OCI-M1 (cell line): ENCODE measurements around the gene THRB.

Source experiments
- DNase-seq: peaks from one replicate; lab custom pipeline; 2025; lab: John Stamatoyannopoulos, UW

Gene THRB

DNA sequence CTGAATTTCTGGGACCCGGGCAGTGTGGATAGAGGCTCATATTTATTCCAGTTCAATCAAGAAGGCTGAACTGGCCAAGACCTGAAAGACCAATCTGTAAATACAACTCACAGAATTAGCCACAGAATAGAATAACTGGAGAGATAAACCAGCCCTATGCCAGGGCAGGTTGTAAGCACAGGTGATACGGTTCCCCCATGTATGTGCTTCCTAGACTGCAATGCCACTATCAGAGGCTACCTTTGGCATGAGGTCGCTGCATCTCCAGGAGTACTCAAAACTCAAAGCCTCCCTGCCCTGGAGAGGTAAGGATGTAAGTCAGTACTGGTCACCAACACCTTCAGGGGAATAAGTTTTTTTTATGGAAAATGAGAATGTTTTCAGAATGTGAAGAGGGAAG, 314.0 kb downstream of the THRB start:
- no peak for DNase-seq

DNA sequence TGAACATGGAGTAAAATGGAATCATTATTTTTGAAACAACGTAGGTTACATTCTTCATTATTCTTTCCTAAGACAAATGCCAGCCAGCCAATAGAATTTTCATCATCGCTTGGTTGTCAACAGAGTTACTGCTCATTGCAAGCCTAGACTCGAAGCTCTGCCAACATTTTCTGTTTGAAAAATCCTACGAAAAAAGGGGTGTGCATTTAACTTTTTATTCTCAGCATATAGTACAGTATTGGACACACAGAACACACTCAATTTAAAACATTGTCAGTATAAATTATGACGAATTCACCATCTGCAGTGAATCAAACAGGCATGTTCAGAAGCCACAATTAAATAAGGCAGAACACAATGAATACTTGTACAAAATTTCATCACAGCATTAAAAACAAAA, 317.4 kb downstream of the THRB start:
- no peak for DNase-seq

DNA sequence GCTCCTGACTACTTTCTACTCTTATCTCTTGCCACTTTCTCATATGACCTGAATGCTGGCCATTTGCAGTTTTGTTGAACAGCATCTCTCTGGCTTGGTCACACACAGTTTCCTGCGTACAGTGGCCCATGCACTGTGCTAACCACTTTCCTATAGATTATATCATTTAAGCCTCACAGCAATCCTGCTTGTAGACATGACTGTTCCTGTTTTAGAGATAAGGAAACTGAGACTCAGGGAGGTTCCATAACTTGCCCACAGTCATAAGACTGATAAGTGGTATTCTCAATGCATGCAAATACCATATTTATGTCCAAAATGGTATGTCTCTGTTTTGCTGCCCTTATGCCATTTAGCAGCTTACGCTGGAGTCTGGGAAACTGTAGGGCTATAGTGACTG, 320.0 kb downstream of the THRB start:
- peak; percentile 73 for DNase-seq

DNA sequence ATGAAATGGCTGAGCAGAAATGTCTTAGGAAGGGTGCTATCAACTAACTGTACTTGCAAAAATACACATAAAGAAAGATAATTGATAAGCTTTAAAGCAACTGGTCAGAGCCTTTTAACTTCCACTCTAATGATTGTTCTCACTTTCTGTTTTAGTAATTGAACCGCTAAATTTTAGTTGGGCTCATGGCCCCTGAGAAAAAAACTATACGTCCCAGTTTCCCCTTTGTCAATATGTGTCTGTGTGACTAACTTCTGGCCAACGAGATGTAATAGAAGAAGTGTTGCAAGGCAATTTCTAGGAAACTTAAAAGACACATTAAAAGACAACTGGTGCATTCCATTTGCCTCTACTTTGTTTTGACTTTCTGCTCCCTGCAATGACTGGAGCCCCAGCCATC, 325.7 kb downstream of the THRB start:
- no peak for DNase-seq

DNA sequence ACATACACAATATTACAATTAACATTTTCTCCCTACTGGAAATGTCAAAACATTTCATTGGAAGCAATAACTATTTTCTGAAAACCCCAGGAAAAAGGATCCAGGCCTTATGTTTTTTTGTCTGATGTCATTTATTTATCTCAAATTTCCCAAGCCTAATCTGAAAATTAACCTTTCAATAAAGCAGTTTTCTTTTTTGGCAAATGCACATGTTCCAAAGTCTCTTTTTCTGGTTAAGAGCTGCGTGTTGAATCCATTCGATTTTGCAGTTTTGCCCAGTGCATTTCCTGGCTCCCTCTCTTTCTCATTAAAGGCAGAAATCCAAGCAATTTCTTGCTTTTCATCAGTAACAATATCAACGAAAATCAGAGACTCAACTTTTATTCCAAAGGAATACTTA, 327.2 kb downstream of the THRB start:
- no peak for DNase-seq

DNA sequence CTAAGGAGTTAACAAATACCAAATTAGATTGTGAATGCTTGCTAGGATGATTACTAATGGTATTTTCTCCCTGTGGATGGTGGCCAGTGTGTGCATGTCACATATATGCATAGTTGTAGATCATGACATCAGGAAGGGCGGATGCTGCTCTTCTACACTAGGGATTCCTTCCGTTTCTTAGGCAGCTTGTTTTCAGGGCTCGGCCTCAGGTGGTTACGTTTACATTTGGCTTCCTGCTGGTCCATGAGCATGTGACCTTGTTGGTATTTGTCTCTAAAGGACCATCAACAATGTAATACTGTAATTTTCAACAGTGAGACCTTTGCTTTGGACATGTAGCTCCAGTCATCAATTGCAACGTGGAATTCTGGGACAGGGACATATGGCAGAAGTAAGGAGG, 328.1 kb downstream of the THRB start:
- DNase-seq: no peak

DNA sequence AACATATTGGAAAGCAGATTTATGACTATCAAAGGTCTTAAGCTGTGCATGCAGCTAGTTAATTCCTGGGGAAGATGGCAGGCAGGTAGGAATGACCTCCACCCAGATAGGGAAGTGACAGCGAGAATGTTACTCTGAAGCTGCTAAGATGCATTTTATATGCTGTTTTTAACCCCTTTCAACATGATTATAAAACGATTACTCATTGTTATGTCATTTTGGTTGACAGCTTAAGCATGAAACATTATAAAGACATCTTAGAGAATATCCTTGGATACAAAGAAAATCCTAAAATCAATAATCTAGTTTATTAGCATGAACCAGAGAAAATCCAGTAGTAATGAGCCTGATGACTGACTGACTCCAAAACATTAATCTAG, 329.1 kb downstream of the THRB start:
- DNase-seq: no peak

DNA sequence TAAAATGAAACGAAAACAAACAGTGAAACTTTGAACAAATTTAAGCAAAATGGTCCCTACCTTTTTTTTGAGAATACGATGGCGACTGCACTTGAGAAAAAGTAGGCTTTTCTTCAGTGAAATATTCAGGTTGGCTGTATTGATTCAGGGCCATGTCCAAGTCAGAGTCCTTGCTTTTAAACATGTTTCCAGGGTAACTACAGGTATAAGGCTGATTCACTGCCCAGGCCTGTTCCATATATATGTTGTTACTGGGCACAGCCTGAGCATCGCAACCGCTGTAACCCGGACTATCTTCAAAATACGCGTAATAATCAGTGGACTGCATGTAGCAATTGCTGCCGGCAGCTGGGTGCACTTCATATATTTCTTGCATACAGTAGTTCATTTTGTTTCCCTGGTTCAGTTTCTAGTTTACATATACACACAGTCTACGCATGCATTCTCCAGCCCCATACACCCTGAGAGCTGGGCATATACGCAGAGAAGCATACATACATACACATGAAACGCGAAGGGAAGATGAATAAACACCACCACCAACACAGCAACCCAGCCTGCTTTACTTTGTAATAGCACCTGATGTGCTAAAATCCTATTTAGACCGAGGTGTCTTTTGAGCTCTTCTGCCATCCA, 329.6 kb downstream of the THRB start:
- DNase-seq: no peak

DNA sequence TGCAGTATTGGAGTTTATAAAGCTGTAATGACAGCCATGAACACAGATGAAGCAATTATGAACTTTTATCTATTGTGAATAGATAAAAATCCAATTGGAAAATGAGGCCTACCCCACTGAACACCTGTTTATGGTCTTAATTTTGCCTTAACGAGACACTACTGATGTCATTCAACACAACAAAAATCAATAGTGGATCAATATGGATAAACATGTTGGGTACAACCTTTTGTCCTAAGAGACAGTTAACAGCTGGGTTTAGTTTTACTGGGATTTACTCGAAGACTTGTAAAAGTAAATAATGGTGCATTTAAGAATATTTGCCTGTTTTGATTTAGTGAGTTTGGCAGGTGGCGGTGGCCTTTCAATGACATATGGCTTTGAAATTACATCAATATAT, 331.7 kb downstream of the THRB start:
- no peak for DNase-seq

DNA sequence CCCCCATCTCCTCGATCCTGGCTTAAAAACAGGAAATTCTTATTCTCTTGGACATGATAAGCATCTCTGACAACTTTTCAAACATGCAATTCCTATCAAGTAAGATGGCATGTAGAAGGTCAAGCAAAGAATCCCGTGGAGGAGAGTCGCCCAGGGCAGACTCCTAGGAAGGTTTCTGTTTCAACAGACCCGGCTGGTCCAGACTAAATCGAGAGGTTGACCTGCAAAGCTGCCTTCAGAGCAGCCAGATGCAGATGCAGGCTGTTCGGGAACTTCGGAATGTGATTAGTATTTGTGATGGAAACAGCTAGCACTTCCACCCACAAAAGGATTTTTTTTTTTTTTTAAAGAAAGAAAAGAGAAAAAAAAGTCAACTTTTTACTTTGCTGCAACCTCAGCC, 332.8 kb downstream of the THRB start:
- DNase-seq: no peak

DNA sequence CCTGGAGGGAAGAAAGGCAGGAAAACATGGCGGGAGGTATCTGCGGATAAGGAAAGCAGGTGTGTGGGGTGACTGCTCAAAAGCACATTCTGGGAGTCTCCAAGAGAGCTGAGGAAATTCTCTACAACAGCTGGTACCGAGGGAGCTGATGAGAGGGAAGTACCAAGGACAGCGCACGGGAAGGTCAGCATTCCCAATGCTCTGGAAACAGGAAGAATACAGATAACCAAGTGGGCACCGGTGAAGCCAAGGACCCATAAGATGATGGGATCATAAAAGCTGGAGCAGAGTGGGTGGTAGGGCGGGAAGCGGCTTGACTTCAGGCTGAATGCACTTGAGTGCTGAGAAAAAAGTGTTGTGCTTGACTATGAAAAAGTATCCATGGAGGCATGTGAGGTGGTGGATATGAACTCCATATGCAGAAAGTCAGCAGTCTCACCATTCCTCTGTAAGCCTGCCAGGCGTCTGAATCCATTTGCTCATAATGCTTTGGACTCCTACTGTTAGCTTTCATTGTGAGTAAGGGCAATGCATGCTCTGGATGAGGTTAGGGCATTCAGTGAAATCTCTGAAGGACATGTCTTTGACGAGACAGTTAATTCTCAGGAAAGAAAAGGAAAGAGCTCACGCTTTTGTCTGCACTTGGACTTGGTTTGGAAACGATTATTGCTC, 334.1 kb downstream of the THRB start:
- no peak for DNase-seq

DNA sequence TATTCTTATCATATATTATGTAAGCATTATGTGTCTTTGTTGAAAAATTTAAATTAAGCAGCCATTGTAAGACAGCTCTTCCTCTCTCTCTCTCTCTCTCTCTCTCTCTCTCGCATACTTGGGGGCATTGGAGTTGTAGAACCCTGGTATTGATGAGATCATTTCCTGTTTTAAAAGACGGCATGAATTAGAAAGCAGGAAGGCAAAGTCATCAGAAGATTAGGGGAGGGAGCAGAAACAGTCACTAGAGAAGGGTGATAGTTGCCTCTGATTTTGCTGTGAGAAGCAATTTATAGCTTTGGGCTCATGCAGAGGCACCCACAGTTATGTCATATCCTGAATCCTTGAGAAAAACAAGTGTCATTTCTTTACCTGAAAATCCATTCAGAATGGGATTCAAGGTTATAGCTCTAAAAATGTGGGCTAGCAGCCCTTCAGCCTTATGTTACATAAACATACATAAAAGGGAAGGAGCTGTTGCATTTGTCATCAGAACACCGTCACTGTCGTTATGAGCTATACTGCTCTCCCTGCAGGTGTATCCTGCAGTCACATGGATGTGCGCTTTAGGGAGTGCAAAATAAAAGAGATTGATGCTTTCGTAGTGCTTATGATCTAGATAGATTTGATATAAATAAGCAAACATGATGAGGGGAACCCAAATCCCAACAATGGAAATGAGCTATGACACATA, 335.7 kb downstream of the THRB start:
- DNase-seq: no peak

DNA sequence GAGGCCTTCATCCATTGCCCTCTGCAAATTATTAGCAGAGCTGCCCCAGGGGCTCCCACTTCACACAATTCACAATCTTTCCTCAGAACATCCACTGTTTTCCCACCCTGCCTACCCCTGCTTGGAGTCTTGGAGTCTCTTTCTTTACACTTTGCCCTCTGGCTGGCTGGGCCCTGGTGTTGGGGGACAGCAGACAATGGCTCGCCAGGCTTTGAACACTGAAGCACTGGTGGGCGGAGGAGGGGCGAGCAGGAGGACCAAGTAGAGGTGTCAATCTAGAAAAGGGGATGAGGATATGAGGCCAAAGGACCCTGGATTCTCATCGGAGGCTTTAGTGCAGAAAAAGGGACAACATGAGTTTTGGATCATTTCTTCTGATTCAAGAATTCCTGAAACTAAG, 337.5 kb downstream of the THRB start:
- no peak for DNase-seq

DNA sequence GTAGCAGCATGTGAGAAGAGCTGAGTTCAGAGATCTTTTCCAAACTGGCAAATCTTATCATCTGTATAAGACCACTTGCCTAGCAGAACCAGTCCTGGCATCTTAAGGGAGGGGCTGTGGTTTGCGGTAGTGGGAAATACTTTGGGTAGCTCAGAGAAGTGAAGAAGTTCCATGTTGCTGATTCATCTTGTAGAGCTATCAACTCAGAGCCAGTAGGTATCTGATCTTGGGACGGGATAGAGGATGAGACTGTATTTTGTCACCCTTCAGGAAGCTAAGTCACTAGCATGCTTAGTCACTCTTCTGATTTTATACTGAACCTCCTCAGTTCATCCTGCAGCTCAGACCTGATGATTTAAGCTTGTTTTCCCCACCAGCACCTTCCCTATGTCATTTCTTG, 338.2 kb downstream of the THRB start:
- peak; percentile 92 for DNase-seq

DNA sequence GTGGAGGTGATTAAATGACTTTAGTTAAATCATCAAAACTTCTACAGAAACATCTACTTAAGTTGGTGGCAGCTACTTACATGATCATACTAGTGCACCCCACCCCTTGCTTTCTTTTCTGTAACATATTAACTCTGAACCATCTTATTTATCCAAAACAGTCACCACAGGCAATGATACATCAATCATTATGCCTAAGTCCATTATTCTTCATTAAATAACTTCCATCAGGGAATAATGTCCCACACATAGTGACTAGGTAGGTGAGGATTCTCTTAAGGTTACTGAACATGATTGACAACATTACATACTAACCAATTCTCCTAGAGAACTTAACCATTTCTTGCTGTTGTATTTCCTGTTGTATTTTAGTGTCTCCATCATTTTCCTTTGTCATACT, 339.4 kb downstream of the THRB start:
- no peak for DNase-seq

DNA sequence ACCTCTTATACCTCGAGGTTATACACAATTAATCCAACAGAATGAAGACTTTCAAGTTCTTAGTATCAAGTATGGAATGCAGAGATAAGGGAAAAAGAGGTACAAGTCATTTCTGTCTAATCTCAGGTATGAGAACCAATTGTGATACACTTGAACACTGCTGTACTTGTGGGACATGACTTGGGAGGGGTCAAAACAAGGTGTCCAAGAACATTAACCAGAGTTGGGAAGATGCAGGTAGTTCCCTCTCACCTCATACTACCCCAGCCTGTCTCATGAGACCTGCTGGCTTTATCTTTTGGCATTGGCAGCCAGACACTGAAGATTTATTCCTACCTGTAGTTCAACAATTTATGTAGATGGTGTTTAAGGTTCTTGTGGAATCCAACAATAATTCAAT, 339.9 kb downstream of the THRB start:
- DNase-seq: no peak

DNA sequence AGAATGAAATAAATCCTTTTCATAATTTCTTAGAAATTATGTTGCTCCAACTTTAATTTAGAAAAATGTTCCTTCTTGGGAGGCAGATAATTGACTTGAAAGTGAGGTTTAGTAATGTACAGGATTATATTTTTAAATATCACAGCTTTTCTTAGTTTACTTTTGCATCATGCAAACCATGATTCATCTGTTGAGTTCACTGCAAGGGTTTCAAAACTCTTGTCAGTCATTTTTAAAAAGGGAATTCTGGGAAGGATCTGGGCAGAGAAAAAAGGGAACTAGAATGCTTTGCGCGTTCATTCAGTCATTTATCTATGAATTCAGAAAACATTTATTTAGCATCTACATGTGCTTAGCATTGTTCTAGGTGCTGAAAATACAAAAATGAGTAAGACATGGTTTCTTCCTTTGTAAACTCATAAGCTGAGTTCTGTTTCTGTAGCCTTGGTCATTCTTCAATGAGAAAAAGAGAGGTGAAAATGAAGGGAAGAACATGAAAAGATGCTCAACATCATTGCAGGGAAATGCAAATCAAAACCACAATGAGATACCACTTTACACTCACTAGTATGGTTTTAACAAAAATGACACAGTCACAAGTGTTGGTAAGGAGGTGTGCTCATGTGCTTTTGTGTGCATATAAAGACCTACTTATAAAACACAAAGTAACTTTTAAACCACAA, 340.5 kb downstream of the THRB start:
- DNase-seq: peak; percentile 67

DNA sequence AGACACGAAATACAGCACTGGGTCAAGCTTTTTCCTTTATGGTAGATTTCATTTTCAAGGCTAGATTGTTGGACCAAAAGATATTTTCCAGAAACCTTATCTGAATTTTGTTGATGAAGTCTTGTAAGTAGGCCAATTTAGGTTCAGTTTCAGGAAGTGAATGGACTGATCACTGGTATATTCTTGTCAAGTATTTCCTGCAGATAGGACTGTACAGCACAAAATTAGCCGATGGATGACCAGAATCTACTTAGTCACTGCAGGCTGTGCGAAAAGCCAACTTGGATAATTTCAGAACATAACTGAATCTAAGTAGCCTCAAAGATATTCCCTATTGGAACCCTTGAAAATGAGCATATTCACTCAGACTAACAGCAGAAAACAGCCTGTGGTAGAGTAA, 343.1 kb downstream of the THRB start:
- no peak for DNase-seq

DNA sequence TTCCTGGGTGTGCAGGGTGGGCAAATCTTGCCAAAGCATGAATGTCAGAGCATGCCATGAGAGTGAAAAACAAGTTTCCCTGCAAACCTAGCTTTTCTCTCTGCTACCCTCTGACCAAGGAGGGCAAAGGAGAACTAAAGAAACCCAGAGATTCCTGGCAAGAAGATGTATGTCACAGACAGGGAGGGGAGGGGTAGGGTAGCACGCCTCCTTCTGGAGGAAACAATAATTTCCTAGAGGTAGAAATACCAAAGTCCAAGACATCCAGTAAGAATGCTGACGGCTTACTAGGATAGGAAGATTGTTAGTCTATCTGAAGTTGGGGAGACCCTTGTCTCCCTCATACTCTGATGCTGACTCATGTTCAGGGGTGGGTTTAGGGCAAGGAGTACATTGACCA, 345.6 kb downstream of the THRB start:
- DNase-seq: no peak

DNA sequence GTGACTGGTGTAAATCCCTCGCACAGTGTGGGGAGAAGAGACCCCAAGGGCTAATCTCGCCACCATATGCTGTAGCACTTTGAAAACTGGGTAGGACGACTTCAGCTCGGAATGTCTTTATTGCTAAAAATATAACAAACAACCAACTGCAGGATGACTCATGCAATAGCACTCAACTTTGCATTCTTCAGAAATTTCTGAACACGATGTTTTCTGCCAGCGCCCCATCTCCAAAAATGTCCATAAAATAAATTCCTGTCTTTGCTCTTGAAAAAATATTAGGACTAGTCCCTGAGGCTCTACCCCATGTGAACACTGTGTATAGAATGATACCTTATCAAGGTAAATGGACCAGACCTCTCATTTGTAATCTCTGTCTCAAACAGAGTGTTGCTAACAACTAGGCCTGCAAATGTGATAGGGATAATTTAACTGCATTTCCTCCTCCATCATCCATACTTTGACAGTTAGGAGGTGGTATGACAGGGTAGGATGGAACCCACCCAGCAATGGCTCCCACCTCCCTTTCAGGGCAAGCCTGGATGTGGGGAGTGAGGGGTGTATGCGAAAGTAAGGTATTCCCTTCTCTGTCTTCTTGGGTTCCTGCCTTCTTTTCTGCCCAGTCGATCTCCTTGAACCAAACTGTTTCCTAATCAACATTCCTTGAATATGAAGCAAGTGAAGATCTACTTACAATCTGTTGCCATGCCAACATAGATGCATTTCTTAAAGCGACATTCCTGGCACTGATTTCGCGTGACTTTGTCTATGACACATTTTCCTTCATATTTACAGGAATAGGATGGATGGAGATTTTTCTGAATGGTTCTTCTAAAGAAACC, 348.4 kb downstream of the THRB start:
- DNase-seq: no peak

DNA sequence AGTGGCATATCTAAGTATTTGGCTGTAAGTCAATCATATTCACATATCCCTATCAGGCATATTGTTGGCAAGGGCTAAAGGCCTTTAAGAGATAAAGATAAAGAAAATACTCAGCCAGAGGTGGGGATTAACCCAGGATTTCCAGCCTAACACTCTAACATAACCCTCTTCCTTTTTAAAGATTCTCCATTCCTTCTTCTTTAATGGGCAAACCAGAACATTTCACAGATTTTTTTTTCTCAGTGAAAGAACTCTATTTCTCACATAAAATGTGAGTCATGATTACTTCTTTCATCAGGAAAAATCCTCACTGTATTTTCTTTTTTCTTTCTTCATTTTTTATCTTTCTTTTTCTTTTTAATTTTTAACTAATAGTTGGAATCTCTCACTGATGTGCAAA, 349.2 kb downstream of the THRB start:
- DNase-seq: no peak

DNA sequence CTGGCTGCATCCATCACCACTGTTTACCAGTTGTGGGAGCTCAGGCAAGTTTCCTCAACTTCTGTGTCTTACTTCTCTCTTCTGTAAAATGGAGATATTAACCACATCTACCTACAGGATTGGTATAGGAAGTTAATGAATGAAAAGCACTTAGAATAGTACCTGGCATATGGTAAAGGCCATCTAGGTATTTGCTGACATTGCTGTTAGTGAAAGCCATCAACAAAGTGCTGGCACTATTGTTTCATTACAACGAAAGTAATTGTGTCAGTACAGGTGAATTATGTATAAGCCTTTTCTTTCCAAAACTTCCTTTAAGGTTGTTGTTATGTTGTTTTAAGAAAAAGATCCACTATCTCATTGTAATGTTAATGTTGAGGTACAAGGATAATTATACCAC, 352.5 kb downstream of the THRB start:
- DNase-seq: no peak
